K562 (cell line): ENCODE measurements around the gene COL15A1. TPM values are rescaled to one million over a fixed set of nuclear protein-coding genes. Genes with fewer than 3 reads are reported as not detected.
A peak's percentile ranks its signal among the peaks of the same experiment; 100 is the strongest.

Experiments
- BCL6 ChIP-seq: fragments of 250-450 bp; sonication (Bioruptor Pico); IDR thresholded peaks from 2 replicates; pipeline ENCODE4 v1.4.0; 2020
- KLF10 ChIP-seq: fragments of 250-450 bp; sonication (Bioruptor Pico); IDR thresholded peaks from 2 replicates; pipeline ENCODE4 v1.6.1; 2021; ENCODE audit warnings: matching md5 sums
- MAX ChIP-seq: sonication (generic); formaldehyde crosslinking; IDR thresholded peaks from 2 replicates; pipeline ENCODE4 v1.9.0; 2022; ENCODE audit warnings: mild to moderate bottlenecking, missing genetic modification reagents
- MXI1 ChIP-seq: IDR thresholded peaks from 2 replicates; pipeline ENCODE4 v1.6.1; 2011; ENCODE audit warnings: low read depth, mild to moderate bottlenecking, improper control_type of control experiment, low read length
- NCOA2 ChIP-seq, 2 experiments: fragments of 450-650 bp; IDR thresholded peaks; 2 replicates each; pipeline ENCODE4 v1.6.1; 2018; ENCODE audit warnings: mild to moderate bottlenecking in 2 of 2, moderate library complexity in 1 of 2; ENCODE audit not compliant: partially characterized antibody in 2 of 2
- PHB2 ChIP-seq: fragments of 450-650 bp; IDR thresholded peaks from 2 replicates; pipeline ENCODE4 v1.6.1; 2017; ENCODE audit warnings: low read depth
- PURB ChIP-seq: sonication (generic); formaldehyde crosslinking; IDR thresholded peaks from 2 replicates; pipeline ENCODE4 v1.9.0; 2021; ENCODE audit warnings: low read depth, mild to moderate bottlenecking, missing genetic modification reagents
- RBBP5 ChIP-seq: fragments of 200-600 bp; sonication (generic); IDR thresholded peaks from 2 replicates; pipeline ENCODE4 v1.6.1; 2012; ENCODE audit warnings: borderline replicate concordance, mild to moderate bottlenecking, low read length, control low read depth, inconsistent platforms; ENCODE audit not compliant: insufficient read depth, poor library complexity, severe bottlenecking
- RNF219 ChIP-seq: fragments of 250-450 bp; sonication (Bioruptor Pico); IDR thresholded peaks from 2 replicates; pipeline ENCODE4 v1.5.0; 2022; ENCODE audit warnings: mild to moderate bottlenecking
- SLC30A9 ChIP-seq: fragments of 250-450 bp; sonication (Bioruptor Pico); IDR thresholded peaks from 2 replicates; pipeline ENCODE4 v1.8.0; 2022; ENCODE audit warnings: mild to moderate bottlenecking, moderate library complexity
- ZBTB1 ChIP-seq: sonication (generic); formaldehyde crosslinking; IDR thresholded peaks from 2 replicates; pipeline ENCODE4 v1.8.1; 2023; ENCODE audit warnings: missing genetic modification reagents, low read depth, mild to moderate bottlenecking, borderline replicate concordance
- ZNF239 ChIP-seq: fragments of 250-450 bp; sonication (Bioruptor Pico); IDR thresholded peaks from 2 replicates; pipeline ENCODE4 v1.4.0; 2020; ENCODE audit warnings: mild to moderate bottlenecking
- ZNF263 ChIP-seq: sonication (generic); formaldehyde crosslinking; IDR thresholded peaks from 2 replicates; pipeline ENCODE4 v1.8.0; 2022; ENCODE audit warnings: mild to moderate bottlenecking, missing genetic modification reagents, borderline replicate concordance
- polyA plus RNA-seq, 8 experiments: library from polyadenylated mRNA; depleted of rRNA in 4 of 8; stranded (reverse) in 5 of 8; unstranded in 3 of 8; fragments of >200 nt; fragmentation: Nextera tagmentation in 2 of 8; fragmentation: Illumina TruSeq in 1 of 8; extraction: Ambion mirVana in 2 of 8; extraction: Trizol in 1 of 8; gene quantifications; 2 replicates each; pipeline versions ENCODE4 v1.2.1 to v1.2.3, GENCODE V29; 2011 to 2014; ENCODE audit warnings: inconsistent platforms in 1 of 8, missing spikeins in 1 of 8
- total RNA-seq, 7 experiments: library from RNA; depleted of rRNA in 6 of 7; stranded (reverse); fragments of >200 nt in 6 of 7; fragmentation: Illumina TruSeq in 2 of 7; extraction: Trizol in 2 of 7; gene quantifications; 2 replicates each; pipeline versions ENCODE4 v1.2.1 to v1.2.3, GENCODE V29; 2011 to 2021; ENCODE audit warnings: low replicate concordance in 1 of 7
- TF ChIP-seq, protein P1 (sequence below), 2 experiments: fragments of 150-350 bp in 1 of 2; IDR thresholded peaks; 2 replicates each; pipeline ENCODE4 v1.6.1; 2012 to 2016; ENCODE audit warnings: low read depth in 2 of 2, low read length in 2 of 2, mild to moderate bottlenecking in 1 of 2, moderate library complexity in 1 of 2
- TF ChIP-seq, protein P2 (sequence below), 2 experiments: fragments of 450-650 bp in 1 of 2; sonication (generic) in 1 of 2; formaldehyde crosslinking in 1 of 2; IDR thresholded peaks in 1 of 2; conservative IDR thresholded peaks in 1 of 2; 2 replicates each; pipeline versions ENCODE4 v1.6.1 to v1.8.1; 2016 to 2023; ENCODE audit warnings: mild to moderate bottlenecking in 2 of 2, moderate library complexity in 2 of 2, inconsistent platforms in 1 of 2, missing genetic modification reagents in 1 of 2
- TF ChIP-seq, protein P3 (sequence below): fragments of 250-450 bp; sonication (Bioruptor Pico); IDR thresholded peaks from 2 replicates; pipeline ENCODE4 v1.8.0; 2022; ENCODE audit warnings: inconsistent platforms
- TF ChIP-seq, protein P4 (sequence below): sonication (generic); formaldehyde crosslinking; IDR thresholded peaks from 2 replicates; pipeline ENCODE4 v1.8.0; 2022; ENCODE audit warnings: mild to moderate bottlenecking, missing genetic modification reagents

Gene COL15A1
- total and polyA plus RNA-seq, 9 of the 15 experiments (the other 6 are each of a cell fraction or from before 2014, with no cell fraction given), result 0.46 to 5.1 (median 2.6) TPM

GRCh38 chr9:98971168-98971914, 27.6 kb downstream of the COL15A1 start (continued):
- TF ChIP-seq, protein P1, sequence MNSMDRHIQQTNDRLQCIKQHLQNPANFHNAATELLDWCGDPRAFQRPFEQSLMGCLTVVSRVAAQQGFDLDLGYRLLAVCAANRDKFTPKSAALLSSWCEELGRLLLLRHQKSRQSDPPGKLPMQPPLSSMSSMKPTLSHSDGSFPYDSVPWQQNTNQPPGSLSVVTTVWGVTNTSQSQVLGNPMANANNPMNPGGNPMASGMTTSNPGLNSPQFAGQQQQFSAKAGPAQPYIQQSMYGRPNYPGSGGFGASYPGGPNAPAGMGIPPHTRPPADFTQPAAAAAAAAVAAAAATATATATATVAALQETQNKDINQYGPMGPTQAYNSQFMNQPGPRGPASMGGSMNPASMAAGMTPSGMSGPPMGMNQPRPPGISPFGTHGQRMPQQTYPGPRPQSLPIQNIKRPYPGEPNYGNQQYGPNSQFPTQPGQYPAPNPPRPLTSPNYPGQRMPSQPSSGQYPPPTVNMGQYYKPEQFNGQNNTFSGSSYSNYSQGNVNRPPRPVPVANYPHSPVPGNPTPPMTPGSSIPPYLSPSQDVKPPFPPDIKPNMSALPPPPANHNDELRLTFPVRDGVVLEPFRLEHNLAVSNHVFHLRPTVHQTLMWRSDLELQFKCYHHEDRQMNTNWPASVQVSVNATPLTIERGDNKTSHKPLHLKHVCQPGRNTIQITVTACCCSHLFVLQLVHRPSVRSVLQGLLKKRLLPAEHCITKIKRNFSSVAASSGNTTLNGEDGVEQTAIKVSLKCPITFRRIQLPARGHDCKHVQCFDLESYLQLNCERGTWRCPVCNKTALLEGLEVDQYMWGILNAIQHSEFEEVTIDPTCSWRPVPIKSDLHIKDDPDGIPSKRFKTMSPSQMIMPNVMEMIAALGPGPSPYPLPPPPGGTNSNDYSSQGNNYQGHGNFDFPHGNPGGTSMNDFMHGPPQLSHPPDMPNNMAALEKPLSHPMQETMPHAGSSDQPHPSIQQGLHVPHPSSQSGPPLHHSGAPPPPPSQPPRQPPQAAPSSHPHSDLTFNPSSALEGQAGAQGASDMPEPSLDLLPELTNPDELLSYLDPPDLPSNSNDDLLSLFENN (IDR thresholded peaks at IDR 0.05; ENCODE audit: low read depth in 2 of 2, low read length in 2 of 2), result no peak
- no peak; the same call in 1 of the 2 replicates for TF ChIP-seq ZBTB1 (CRISPR knock-in tag)
- no peak for TF ChIP-seq RBBP5
- no peak for TF ChIP-seq RNF219 (CRISPR knock-in tag)
- TF ChIP-seq NCOA2 (IDR thresholded peaks at IDR 0.05; ENCODE audit: partially characterized antibody in 2 of 2), result no peak
- TF ChIP-seq, protein P2, sequence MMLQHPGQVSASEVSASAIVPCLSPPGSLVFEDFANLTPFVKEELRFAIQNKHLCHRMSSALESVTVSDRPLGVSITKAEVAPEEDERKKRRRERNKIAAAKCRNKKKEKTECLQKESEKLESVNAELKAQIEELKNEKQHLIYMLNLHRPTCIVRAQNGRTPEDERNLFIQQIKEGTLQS (IDR thresholded peaks at IDR 0.05), result peak; percentile 98
- TF ChIP-seq, protein P2 (CRISPR knock-in tag; conservative IDR thresholded peaks at IDR 0.05), result peak; percentile 76
- no peak for TF ChIP-seq ZNF263 (CRISPR knock-in tag)
- TF ChIP-seq BCL6 (CRISPR knock-in tag), result no peak
- TF ChIP-seq MAX (CRISPR knock-in tag), result peak; percentile 47
- no peak for TF ChIP-seq PHB2
- TF ChIP-seq, protein P3, sequence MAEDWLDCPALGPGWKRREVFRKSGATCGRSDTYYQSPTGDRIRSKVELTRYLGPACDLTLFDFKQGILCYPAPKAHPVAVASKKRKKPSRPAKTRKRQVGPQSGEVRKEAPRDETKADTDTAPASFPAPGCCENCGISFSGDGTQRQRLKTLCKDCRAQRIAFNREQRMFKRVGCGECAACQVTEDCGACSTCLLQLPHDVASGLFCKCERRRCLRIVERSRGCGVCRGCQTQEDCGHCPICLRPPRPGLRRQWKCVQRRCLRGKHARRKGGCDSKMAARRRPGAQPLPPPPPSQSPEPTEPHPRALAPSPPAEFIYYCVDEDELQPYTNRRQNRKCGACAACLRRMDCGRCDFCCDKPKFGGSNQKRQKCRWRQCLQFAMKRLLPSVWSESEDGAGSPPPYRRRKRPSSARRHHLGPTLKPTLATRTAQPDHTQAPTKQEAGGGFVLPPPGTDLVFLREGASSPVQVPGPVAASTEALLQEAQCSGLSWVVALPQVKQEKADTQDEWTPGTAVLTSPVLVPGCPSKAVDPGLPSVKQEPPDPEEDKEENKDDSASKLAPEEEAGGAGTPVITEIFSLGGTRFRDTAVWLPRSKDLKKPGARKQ (CRISPR knock-in tag), result no peak
- TF ChIP-seq, protein P4, sequence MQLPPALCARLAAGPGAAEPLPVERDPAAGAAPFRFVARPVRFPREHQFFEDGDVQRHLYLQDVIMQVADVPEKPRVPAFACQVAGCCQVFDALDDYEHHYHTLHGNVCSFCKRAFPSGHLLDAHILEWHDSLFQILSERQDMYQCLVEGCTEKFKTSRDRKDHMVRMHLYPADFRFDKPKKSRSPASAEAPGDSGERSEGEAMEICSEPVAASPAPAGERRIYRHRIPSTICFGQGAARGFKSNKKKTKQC (CRISPR knock-in tag), result no peak
- no peak for TF ChIP-seq ZNF239
- TF ChIP-seq SLC30A9 (CRISPR knock-in tag), result no peak
- no peak for TF ChIP-seq KLF10 (CRISPR knock-in tag)
- no peak for TF ChIP-seq MXI1
- TF ChIP-seq PURB (CRISPR knock-in tag), result no peak
